ENCODE results near the gene GPR89B.
A peak's percentile ranks its signal among the peaks of the same experiment; 100 is the strongest.
"Not testable (repeated sequence)": the region's sequence is repeated elsewhere in the genome, so short reads cannot be mapped to it uniquely, and the experiment has no call there.

GPR89B gene

DNA sequence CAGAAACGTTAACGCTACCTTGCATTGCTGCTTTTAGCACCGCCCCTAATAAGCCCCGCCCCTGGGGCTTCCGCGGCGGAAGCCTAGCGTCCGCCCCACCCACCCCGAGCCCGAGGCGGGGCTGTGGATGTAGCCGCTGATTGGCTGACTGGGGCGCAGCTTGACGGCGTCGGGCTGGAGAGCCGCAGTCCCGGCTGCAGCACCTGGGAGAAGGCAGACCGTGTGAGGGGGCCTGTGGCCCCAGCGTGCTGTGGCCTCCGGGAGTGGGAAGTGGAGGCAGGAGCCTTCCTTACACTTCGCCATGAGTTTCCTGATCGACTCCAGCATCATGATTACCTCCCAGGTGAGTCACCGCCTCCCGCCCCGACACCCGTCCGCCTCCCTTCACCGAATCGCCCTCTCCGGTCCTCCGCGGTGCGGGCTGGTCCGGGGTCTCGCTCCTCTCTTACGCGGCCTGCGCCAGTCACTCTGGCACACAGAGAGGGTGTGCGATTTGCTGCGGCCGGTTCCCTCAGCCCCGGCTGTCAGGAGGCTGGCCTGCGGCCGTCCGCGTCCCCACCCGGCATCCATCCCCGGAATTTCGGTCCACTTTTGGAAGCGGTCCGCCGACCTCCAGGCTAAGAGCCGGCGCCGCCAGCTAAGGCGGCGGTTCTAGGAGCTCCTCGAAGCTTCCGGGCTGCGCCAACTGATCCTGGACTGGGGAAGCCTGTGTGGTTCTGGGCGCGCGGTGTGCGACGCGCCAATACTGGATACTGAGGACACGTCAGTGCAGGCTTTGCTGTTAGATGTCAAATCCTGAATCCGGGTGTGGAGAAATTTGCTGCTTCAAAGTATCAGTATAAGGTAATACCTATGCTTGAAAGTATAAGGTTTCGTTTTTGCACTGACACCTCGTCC, at the start of gene GPR89B:
Gene GPR89B (plus strand): TSS at position 185 of the 897 bp plus-strand sequence. CDS start 117 bp downstream, at position 302.
- DNase-seq (ENCODE audit: low spot score): peak; percentile 93

DNA sequence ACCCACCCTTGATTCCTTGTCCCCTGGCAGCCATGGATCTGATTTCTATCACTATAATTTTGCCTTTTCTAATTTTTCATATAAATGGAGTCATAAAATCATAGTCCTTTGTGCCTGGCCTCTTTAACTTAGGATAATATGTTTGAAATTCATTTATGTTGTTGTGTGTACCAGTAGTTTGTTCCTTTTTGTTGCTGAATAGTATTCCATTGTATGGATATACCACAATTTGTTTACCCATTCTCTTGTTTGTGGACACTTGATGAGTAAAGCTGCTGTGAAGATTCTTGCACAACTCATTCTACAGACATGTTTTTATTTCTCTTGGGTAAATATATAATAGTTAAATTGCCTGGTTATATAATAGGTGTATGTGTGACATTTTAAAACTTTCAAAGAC, 48.3 kb upstream of the GPR89B start:
- DNase-seq (ENCODE audit: low spot score): no peak

DNA sequence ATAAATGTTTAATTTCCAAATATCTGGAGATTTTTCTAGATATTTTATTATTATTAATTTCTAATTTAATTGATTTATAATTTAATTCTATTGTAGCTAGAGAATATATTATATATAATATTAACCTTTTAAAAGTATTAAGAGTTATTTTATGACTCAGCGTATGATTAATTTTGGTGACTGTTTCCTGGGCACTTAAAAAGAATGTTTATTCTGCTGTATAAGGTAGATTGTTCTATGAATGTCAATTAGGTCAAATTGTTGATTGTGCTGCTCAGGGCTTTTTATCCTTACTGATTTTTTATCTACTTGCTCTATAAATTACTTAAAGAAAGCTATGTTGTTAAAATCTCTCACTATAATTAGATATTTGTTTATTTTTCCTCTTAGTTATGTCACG, 45.7 kb upstream of the GPR89B start:
- DNase-seq (ENCODE audit: low spot score): no peak

DNA sequence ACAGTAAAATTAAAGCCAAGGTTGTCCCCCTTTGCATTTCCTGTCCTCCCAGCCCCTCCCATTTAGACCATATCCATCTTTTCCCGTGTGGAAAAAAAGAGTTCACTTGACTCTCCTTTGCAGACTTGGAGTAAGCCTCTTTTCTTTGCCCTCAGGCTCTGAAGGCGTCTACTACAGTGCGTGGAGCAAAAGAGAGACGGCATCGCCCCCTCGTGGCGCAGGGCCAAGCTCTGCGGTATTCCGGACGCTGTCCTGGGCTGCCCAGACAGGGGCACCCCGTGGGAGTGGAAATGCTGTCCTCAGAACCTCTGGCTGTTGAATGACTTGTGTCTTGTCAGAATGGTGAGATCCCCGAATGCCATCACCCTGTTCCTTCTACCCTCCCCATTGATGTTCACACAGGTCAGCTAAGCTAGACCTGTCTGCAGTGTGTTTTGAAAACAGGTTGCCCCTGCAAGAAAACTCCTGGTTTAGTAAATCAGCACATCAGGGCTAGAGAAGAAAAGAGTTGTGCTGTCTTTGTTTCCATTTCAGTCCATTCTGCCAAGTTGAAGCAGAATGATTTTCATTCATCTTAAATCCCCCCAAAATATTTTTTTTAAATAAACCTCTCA, 37.9 kb upstream of the GPR89B start:
- peak; percentile 64 for DNase-seq (ENCODE audit: low spot score)

DNA sequence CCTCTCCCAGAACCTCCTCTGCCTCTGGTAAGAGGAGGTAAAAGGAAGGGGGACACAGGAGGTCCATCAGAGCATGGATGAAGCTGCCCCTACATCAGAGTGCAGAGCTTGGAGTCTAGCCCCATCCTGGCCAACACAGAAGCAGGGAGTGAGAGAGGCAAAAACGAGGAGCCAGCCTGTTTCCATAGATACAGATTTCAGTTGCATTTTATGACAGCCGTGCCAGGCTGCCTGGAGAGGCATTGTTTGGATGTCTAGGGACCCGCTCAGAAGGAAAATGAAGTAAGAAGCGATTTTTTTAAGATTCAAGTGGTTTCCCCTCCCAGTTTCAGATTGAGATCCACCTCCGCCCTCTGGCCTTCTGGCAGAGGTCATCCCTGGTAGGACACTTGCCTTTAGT, 37.1 kb upstream of the GPR89B start:
- no peak for DNase-seq (ENCODE audit: low spot score)

DNA sequence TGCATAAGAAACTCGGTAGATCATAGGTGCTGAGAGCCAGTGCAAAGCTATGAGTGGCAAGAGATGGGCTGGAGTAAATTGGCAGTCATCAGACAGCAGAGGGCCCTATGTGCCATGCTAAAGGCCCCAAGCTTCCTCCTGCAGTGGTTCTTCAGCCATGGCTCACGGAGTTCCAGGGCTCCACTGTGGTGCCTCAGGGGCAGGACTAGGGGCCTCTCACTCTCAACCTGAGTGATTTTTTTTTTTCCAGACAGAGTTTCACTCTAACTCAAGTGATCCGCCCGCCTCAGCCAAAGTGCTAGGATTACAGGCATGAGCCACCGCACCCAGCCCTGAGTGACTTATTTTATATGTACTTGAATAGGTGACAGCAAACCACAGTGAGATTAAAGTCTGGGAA, 36.0 kb upstream of the GPR89B start:
- DNase-seq (ENCODE audit: low spot score): no peak

DNA sequence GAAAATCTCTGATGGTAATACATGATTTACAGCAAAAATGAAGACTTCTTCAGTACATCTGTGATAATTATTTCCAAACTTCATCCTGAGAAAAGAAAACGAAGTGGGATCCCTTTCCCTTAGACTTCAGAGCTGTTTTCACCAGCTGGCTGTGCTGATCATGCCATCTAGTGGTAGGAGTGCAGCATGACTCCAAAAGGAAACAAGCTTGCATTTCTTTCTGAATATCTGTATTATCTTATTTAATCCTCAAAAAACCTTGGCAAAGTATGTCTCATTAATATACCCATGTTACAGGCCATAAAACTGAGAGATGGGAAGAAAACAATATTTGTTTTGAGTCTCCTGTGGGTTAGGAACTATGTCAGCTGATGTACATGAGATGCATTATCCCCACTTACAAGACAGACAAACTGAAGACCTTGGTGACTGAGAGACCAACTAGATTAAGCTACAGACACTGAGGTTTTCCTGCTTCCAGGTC, 35.4 kb upstream of the GPR89B start:
- DNase-seq (ENCODE audit: low spot score): peak; percentile 76

DNA sequence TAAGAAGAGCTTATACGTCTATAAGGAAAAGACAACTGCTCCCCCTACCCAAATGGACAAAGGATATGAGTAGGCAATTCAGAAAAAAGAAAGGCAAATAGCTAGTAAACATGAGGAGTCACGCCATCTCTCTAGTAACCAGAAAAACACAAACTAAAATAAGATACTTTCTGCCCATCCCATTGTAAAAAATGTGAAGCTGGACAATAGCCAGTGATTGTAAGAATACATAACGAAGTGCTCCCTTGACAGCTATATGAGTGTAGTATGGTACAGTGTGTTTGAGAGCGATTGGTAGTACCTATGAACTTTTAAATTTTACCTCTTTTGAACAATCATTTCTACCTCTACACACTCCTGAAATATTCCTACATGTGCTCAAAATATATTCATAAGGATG, 33.1 kb upstream of the GPR89B start:
- DNase-seq (ENCODE audit: low spot score): no peak

DNA sequence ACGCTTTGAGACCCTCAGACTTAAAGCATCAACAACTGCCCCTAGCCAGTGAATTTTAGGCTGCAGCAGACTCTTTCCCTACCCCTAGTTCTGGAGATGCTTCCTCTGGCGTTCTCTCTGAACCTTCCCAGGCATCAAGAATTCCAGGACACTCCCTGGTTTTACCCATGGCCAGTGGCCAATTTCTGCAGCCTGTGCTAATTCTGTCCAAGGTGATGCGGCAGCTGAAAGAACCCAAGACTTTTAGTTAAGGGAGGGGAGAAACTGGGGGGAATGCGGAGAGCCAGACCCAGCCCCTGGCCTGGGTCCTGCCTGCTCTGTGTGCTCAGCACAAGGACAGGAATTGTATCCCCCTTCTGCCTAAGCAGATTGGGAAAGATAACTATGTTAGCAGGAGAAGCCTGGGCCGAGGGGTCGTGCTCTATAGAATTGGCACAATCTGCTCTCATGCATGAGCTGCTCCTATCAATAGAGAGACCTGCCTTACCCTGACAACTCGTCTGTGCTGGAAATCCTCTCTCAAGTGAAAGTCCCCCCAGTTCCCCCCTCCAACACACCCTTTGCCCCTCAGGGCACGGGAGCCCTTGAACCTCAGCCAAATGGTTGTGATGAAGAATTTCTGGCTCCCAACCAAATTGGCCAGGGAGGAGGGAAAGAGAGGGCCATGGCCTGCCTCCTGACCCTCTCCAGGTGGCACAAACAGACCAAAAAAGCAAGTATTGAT, 31.0 kb upstream of the GPR89B start:
- DNase-seq (ENCODE audit: low spot score): no peak

DNA sequence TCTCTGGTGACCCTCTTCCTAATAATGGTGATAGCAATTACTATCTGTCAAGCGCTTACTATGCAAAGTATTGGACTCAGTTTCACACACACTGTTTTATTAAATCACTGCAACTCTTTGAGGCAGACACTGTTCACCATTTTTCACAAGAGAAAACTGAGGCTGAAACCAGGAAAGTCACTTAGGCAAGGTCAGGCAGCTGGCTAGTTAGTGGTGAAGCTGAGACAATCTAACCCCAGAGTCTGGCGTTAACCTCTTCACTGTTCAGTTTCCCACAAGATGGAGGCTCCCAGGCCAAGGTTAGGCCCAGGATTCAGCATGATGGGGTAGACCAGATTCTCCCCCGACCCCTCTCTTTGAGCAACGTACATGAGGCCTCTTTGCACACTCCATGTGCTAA, 30.4 kb upstream of the GPR89B start:
- DNase-seq (ENCODE audit: low spot score): no peak

DNA sequence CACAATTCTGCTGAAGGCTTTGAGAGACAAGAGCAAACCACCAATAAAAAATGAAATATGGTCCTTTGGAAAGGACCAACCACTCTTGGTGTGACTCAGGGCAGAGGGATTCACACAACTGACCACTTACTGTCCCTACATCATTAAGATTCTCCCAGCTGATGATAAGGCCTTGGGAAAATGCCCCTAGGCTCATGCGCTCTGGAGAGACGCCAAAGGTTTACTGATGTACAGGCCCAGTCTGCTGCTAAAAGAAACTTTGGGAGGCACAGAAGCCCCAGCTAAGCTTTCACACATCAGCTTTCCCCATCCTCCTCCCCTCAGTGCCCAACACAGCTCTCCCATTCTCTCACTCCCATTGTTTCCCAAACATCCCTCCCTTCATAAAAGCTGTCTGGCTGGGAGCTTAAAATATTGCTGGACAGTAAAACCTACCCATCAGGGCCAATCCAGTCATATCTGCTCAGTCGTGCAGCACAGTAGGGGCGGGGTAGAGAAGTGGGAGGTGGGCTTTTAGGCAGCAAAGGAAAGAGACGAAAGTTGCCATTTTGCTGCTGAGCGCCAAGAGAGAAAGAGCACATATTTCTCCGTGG, 25.9 kb upstream of the GPR89B start, which contains the start of gene GJA8:
Gene GJA8 (plus strand): TSS at position 543 of the 593 bp plus-strand sequence. CDS start 5,161 bp downstream, outside the sequence.
- DNase-seq (ENCODE audit: low spot score): no peak

DNA sequence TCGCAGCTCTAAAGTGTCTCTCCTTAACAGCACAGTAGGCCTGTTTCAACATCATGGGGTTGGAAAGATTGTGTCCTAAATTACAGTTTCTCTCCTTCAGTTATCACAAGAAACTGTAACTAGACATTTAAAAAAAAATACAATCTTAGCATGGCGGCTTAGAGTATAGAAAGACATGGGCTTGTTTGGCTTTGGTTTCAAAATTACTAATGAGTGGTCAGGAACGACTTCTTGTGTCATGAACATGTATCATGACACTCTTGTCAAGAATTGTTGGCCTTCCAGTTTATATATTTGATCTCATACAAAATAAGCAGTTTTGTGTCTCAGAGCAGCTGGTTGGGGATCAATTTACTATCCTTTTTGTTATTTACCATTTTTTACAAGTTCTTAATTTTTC, 23.5 kb upstream of the GPR89B start:
- DNase-seq (ENCODE audit: low spot score): no peak

DNA sequence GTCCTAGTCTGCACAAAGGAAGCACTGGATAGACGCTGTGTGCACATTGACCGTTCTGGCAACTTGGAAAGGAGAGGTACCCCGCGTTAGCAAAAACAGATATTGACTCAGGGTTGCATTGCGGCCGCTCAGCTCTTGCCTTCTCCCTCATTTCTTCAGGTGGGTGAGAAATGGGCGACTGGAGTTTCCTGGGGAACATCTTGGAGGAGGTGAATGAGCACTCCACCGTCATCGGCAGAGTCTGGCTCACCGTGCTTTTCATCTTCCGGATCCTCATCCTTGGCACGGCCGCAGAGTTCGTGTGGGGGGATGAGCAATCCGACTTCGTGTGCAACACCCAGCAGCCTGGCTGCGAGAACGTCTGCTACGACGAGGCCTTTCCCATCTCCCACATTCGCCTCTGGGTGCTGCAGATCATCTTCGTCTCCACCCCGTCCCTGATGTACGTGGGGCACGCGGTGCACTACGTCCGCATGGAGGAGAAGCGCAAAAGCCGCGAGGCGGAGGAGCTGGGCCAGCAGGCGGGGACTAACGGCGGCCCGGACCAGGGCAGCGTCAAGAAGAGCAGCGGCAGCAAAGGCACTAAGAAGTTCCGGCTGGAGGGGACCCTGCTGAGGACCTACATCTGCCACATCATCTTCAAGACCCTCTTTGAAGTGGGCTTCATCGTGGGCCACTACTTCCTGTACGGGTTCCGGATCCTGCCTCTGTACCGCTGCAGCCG, 20.3 kb upstream of the GPR89B start:
- DNase-seq (ENCODE audit: low spot score): no peak

DNA sequence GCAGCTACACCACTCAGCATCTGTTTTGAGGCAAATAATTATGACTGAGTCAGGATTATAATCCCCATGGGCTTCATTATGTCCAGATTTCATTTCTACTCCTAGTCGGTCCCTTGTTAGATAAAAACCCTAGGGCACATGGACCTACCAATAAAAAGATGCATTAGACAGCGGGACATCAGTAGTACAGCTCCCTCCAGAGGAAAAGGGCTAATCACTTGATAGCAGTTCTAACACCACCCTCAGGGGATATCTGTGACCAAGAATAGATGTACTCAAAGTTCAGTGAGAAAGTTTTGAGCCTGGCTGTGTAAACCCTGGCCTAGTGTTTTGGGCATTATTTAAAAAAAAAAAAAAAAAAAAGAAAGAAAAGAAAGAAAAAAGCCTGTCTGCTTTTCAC, 15.7 kb upstream of the GPR89B start:
- DNase-seq (ENCODE audit: low spot score): no peak

DNA sequence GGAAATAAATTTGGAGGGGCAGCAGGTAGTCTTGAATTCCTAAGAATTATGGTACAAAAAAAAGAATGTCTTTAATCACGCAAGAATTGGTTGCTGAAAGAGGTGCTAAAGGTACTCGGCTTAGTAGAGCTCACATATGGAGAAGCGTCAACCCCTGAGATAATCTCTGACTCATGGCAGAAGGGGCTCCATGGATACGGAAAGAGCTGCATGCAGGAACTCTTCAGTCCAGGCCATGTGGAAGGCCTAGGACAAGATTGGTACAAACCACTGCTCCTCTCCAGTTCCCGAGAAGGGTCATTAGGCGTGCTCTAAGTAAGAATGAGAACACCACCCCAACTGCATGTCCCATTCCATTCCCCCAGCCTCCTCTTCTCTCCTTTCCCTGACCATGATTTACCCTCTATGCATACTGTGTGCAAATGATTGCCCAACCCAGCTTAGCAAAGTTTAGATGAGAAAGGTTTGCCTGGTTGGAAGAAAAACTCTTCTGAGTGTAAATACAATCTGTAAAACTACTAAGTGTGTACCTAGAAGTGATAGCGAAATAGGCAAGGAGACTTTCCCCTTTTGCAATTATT, 14.8 kb upstream of the GPR89B start:
- DNase-seq (ENCODE audit: low spot score): no peak

DNA sequence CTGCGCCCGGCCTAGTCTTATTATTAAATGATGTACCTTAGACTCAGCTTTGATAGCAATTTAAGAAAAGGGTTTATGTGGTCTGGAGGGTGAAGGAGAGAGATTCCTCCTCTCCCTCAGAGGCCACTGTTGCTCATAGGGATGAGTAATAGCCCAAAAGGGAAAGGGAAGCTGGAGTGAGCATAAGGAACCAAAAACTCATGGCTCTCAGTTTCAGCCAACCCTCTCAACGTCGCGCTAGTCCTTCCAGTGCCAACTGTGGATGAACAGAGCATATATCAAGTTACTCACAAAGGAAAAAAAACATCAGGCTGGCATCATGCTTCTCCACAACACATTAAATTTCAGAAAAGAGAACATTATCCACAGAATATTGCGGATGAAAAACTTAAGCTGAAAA, 8.3 kb upstream of the GPR89B start:
- no peak for DNase-seq (ENCODE audit: low spot score)

DNA sequence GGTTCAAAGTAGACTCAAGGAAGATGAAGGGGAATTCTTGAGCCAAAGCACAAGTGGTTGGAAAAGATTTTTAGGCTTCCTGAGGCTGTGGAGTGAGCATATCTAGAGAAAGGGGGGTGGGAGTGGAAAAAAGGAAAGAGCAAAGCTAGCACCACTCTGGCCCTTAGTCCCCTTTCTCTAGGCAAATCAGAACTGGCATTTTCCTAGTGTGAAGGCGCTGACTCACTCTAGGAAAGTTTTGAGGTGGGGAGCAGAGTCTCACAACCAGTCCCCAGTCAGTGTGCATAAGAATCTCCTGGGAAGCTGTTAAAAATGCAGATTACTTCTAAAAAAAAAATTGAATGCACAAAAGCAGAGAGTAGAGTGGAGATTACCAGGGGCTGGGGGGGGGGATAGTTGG, 3.4 kb upstream of the GPR89B start:
- no peak for DNase-seq (ENCODE audit: low spot score)

DNA sequence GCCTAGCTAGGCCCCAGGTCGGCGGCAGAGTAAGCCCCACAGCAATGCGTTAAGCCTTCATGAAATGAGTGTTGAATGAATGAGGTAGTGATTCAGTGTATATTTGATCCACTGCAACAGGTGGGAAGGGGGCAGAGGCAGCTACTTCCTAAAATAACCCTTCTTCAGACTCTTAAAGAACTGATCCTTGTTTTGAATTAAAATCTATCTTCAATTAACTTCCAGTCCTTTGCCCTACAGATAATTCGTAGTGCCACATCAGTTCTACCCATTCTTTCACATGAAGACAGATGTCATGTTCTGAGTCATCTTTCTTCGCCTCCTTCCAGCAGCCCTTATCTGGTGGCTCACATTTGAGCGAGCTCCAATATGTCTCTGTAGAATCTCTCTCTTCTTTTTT, 1.0 kb upstream of the GPR89B start:
- not testable (repeated sequence) for DNase-seq (ENCODE audit: low spot score)

DNA sequence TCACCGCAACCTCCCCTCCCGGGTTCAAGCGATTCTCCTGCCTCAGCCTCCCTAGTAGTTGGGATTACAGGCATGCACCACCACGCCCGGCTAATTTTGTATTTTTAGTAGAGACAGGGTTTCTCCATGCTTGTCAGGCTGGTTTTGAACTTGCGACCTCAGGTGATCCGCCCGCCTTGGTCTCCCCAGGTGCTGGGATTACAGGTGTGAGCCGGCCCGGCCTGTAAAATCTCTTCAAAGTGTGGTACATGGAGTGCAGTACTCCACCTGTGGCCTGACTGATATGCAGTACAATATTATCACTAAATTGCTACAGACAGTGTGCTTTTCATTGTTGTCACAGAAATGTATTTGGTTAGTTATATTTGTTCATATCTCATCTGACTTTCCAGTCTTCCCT, 531 bp upstream of the GPR89B start:
- DNase-seq (ENCODE audit: low spot score): not testable (repeated sequence)

DNA sequence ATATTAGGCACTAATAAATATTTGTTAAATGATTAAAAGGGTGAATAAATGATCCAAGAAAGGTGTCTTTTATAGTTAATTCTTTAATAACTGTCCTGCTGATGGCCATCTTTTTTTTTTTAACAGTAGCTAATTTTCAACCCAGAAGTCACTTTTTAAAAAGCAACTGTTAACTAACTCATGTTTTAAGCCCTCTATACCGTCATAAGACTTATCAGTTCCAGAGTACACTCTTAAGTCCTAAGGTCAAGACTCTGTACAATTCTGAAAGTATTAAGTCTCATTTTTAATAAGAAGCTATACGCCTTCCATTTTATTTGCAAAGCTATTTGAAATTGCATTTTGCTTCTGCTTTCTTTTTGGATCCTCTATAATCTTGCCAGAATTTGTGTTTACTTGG, 2.9 kb downstream of the GPR89B start:
- DNase-seq (ENCODE audit: low spot score): not testable (repeated sequence)

DNA sequence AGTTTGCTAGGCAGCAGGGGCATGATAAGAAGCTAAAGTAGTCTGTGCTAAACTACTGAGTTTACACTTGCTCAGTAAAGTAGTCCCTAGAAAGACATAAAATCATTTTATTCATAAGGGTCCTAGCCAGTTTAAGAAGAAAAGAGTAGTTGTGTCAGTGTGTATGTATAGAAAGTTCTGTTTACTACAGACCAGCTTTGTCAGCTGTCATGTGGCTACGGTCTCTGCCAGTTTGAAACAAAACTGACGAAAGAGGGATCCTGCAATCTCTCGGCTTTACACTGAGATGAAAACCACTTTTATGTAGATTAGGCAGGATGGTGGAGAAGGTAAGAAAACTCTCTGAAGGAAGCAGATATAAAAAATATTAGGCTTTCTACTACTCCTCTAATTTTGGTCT, 7.1 kb downstream of the GPR89B start:
- DNase-seq (ENCODE audit: low spot score): not testable (repeated sequence)
